ENCODE data around the gene WDR70. TPM values are rescaled to one million over a fixed set of nuclear protein-coding genes. Genes with fewer than 3 reads are reported as not detected.

WDR70 gene
- total RNA-seq, 4 donors from 2014 or later, result 24.7 to 200 (median 29.9) TPM

DNA sequence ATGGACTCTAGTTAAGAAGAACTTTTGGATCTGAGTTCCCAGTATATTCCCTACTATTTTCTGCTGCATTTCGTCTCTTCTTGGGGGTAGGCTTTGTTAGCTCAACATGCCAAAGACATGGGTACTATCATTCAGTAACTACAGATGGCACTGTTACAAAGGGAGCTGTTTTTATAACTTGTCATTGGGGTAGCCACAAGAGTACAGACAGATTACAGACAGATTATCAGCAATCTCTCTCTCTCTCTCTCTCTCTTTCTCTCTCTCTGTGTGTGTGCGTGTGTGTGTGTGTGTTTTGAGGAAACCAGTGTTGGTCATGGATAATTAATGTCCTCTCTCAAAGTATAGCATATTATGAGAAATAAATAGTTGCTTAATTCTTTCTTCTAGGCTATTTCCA, 116.1 kb downstream of the WDR70 start:
- H3K9me3 ChIP-seq, result no peaks in the 10 kb centered on the region
- WGBS, 2 donors (ENCODE audit: low coverage in 1 of 2), result 68 to 71% methylated on average over 1 to 2 of the region's 2 CpGs
- intact Hi-C loops (cut with DNase I; ENCODE audit: low total_unique reads) (no loop called here), in situ Hi-C loops (cut with MboI; ENCODE audit: low pct_ligation_motif_present in 1 of 4, low pct_unique_long_range_greater_than_20kb in 1 of 4, low sequenced_read_pairs in 3 of 4) (no loop called here)
- no peaks in the 10 kb centered on the region for H3K36me3 ChIP-seq
- no peaks in the 10 kb centered on the region for H3K27me3 ChIP-seq
- no peak for TF ChIP-seq EP300 (IDR thresholded peaks at IDR 0.05; ENCODE audit: low read depth)
- TF ChIP-seq POLR2A (IDR thresholded peaks at IDR 0.05), result no peak
- TF ChIP-seq CTCF (IDR thresholded peaks at IDR 0.05), result peak in 1 of 5 experiments; percentile 13
- TF ChIP-seq POLR2AphosphoS5 (IDR thresholded peaks at IDR 0.05), result no peak
- H3K27ac ChIP-seq, result peak overlapping the region; percentile 42 to 68 (median 58)
- no peak overlapping the region for H3K4me3 ChIP-seq
- DNase-seq, result no peak
- H3K4me1 ChIP-seq, result peaks cover 0 to 17% (median 7%) of the 10 kb centered on the region in 4 donors

DNA sequence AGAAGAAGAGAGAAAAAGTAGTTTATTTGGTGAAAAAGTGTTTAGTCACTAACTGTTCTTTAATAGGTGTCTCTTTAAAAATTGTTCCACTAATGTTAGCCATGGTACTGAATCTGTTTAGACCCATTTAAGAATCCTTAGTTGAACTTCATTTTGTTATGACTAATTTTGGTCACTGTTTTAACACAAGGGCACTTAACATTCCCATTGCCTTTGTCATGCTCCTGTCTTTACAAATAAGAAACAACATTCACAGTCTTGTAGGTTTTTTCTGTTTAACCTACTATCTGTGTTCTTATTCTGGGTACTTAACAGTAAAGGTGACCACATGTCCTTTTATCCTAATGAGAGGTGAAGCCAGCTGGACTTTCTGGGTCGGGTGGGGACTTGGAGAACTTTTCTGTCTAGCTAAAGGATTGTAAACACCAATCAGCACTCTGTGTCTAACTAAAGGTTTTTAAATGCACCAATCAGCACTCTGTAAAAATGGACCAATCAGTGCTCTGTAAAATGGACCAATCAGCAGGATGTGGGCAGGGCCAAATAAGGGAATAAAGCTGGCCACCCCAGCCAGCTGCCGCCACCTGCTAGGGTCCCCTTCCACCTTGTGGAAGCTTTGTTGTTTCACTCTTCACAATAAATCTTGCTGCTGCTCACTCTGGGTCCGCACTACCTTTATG, 116.7 kb downstream of the WDR70 start:
- in situ Hi-C loops (cut with MboI; ENCODE audit: low pct_ligation_motif_present in 1 of 4, low pct_unique_long_range_greater_than_20kb in 1 of 4, low sequenced_read_pairs in 3 of 4), result no loop called here
- Histone ChIP-seq H3K36me3 (no peaks in the 10 kb centered on the region), H3K27ac (peak overlapping the region; percentile 42 to 68 (median 58)), H3K4me1 (peaks cover 0 to 17% (median 7%) of the 10 kb centered on the region in 4 donors), H3K9me3 (no peaks in the 10 kb centered on the region), H3K27me3 (no peaks in the 10 kb centered on the region), H3K4me3 (no peak overlapping the region)
- DNase-seq, result no peak
- intact Hi-C loops (cut with DNase I; ENCODE audit: low total_unique reads), result no loop called here
- no peak for TF ChIP-seq CTCF (IDR thresholded peaks at IDR 0.05)
- TF ChIP-seq POLR2AphosphoS5 (IDR thresholded peaks at IDR 0.05), result peak in 1 of 3 donors; percentile 17
- 80 to 91% methylated on average over 1 to 3 of the region's 3 CpGs for WGBS, 2 donors (ENCODE audit: low coverage in 1 of 2)

DNA sequence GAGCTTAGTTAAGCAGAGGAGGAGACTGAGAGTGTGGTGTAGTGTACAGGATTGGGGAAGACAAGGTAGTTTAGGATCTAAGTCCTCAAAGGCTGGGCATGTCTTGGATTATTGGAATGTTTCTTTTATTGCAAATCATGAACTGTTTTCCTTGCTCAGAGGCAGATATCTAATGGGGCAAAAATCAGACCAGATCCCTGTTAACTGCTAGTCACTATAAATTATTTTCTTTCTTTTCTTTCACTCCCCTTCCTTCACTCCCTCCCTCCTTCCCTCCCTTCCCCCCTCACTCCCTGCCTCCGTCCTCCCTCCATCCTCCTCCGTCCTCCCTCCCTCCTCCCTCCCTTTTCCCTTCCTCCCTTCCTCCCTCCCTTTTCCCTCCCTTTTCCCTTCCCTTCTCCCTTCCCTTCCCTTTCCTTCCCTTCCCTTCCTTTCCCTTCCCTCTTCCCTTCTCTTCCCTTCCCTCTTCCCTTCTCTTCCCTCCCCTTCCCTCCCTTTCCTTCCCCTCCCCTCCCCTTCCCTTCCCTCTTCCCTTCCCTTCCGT, 117.9 kb downstream of the WDR70 start:
- H3K27me3 ChIP-seq, result no peaks in the 10 kb centered on the region
- H3K27ac ChIP-seq, result peak overlapping the region in 2 of 4 donors; percentile 64 to 68
- H3K9me3 ChIP-seq, result no peaks in the 10 kb centered on the region
- no peak for DNase-seq
- intact Hi-C loops (cut with DNase I; ENCODE audit: low total_unique reads) (no loop called here), in situ Hi-C loops (cut with MboI; ENCODE audit: low pct_ligation_motif_present in 1 of 4, low pct_unique_long_range_greater_than_20kb in 1 of 4, low sequenced_read_pairs in 3 of 4) (no loop called here)
- no peak overlapping the region for H3K4me3 ChIP-seq
- TF ChIP-seq POLR2A (IDR thresholded peaks at IDR 0.05) (no peak), EP300 (IDR thresholded peaks at IDR 0.05; ENCODE audit: low read depth) (no peak), POLR2AphosphoS5 (IDR thresholded peaks at IDR 0.05) (no peak), CTCF (IDR thresholded peaks at IDR 0.05) (no peak)
- H3K4me1 ChIP-seq, result peaks cover 0 to 17% (median 7%) of the 10 kb centered on the region in 4 donors
- H3K36me3 ChIP-seq, result no peaks in the 10 kb centered on the region
- WGBS, 2 donors (ENCODE audit: low coverage in 1 of 2), result 93% methylated on average over 3 of the region's 3 CpGs; no CpG with 5 or more reads in 1 of the 2 donors

- H3K4me1 ChIP-seq, result no peaks in the 10 kb centered on the region
- H3K4me3 ChIP-seq, result no peak overlapping the region
- no peaks in the 10 kb centered on the region for H3K36me3 ChIP-seq
- H3K9me3 ChIP-seq, result no peaks in the 10 kb centered on the region
- in situ Hi-C loops (cut with MboI; ENCODE audit: low pct_ligation_motif_present in 1 of 4, low pct_unique_long_range_greater_than_20kb in 1 of 4, low sequenced_read_pairs in 3 of 4), result no loop called here
- H3K27ac ChIP-seq, result no peak overlapping the region
- 96 to 100% methylated on average over 1 of the region's 1 CpG for WGBS, 2 donors (ENCODE audit: low coverage in 1 of 2)
- intact Hi-C loops (cut with DNase I; ENCODE audit: low total_unique reads), result no loop called here
- TF ChIP-seq POLR2AphosphoS5 (IDR thresholded peaks at IDR 0.05), result no peak
- no peak for TF ChIP-seq POLR2A (IDR thresholded peaks at IDR 0.05)
- no peak for TF ChIP-seq EP300 (IDR thresholded peaks at IDR 0.05; ENCODE audit: low read depth)
- DNase-seq, result no peak
- H3K27me3 ChIP-seq, result no peaks in the 10 kb centered on the region
Observed at GRCh38 chr5:37501152-37501551, 122.0 kb downstream of the WDR70 start.

Data from transverse colon (tissue), 4 donors.